ENCODE data around the gene ZBTB6.

The ZBTB6 gene

GRCh38 chr9:122940454-122940748 is 27.3 kb upstream of the ZBTB6 start:
- peak overlapping the region; percentile 26 for H3K4me3 ChIP-seq (ENCODE audit: low read depth, low read length)
- ChIA-PET CTCF (interaction anchor here (0.9 kb wide), 1 partner anchor 51 kb away, joined by 4 read pairs; no protein-coding TSS in a partner anchor), POLR2A (interaction anchor here (0.5 to 3.3 kb wide), 21 partner anchors 9 to 1373 kb away, joined by 3 to 126 read pairs (median 4); partner anchors contain the start of genes MRRF, PDCL, RBM18 and RC3H2)
- no peak overlapping the region for H3K27ac ChIP-seq (ENCODE audit: extremely low read depth, low read depth, low read length)
- H3K9me3 ChIP-seq (ENCODE audit: control insufficient read depth, insufficient read depth, low read depth, low read length): no peaks in the 10 kb centered on the region
- no peaks in the 10 kb centered on the region for H3K4me1 ChIP-seq (ENCODE audit: control insufficient read depth, insufficient read depth, low read length)
- peak; percentile 24; the same call in 1 of the 2 replicates for TF ChIP-seq ZNF600 (tag by site-specific recombination; IDR thresholded peaks at IDR 0.05)
- peak; percentile 37; the same call in 1 of the 2 replicates for TF ChIP-seq PRDM10 (tag by site-specific recombination; IDR thresholded peaks at IDR 0.05)
- TF ChIP-seq ZNF280D (tag by site-specific recombination; IDR thresholded peaks at IDR 0.05): 0 out of 2 replicates have a peak, but pooled peaks have one; percentile 14
- no peak for TF ChIP-seq ZNF175 (tag by site-specific recombination; IDR thresholded peaks at IDR 0.05)
- TF ChIP-seq REST (tag by site-specific recombination; IDR thresholded peaks at IDR 0.05): peak; percentile 58
- TF ChIP-seq MZF1 (tag by site-specific recombination; IDR thresholded peaks at IDR 0.05; ENCODE audit: borderline replicate concordance): no peak
- peak; percentile 62 for TF ChIP-seq SETDB1 (IDR thresholded peaks at IDR 0.05; ENCODE audit: insufficient read length, low read length)
- TF ChIP-seq ZBTB44 (tag by site-specific recombination; IDR thresholded peaks at IDR 0.05): no peak
- peak; percentile 99 for TF ChIP-seq SCRT2 (tag by site-specific recombination; IDR thresholded peaks at IDR 0.05)
- peak; percentile 99 for TF ChIP-seq SCRT1 (tag by site-specific recombination; IDR thresholded peaks at IDR 0.05; ENCODE audit: borderline replicate concordance)
- peak; percentile 85 for TF ChIP-seq ZNF335 (tag by site-specific recombination; conservative IDR thresholded peaks at IDR 0.05)
- peak; percentile 97; the same call in 1 of the 2 replicates for TF ChIP-seq TRIM28 (IDR thresholded peaks at IDR 0.05; ENCODE audit: borderline replicate concordance, low read length)
- peaks cover 6 to 32% of the 10 kb centered on the region in 2 experiments; a peak in 2 of 3 replicates for H3K36me3 ChIP-seq (ENCODE audit: control insufficient read depth in 2 of 2, insufficient read depth in 1 of 2, low read length in 2 of 2)

- H3K4me1 ChIP-seq (ENCODE audit: control insufficient read depth, insufficient read depth, low read length): no peaks in the 10 kb centered on the region
- CTCF ChIA-PET: no interaction called here
- peaks cover 9 to 32% of the 10 kb centered on the region in 2 experiments; a peak in 2 of 3 replicates for H3K36me3 ChIP-seq (ENCODE audit: control insufficient read depth in 2 of 2, insufficient read depth in 1 of 2, low read length in 2 of 2)
- TF ChIP-seq SCRT1 (tag by site-specific recombination; IDR thresholded peaks at IDR 0.05; ENCODE audit: borderline replicate concordance): no peak
- TF ChIP-seq YY1 (tag by site-specific recombination; IDR thresholded peaks at IDR 0.05): no peak
- no peak for TF ChIP-seq SALL2 (tag by site-specific recombination; IDR thresholded peaks at IDR 0.05; ENCODE audit: borderline replicate concordance)
- TF ChIP-seq ZNF645 (tag by site-specific recombination; IDR thresholded peaks at IDR 0.05): no peak
- no peak for TF ChIP-seq ZNF2 (tag by site-specific recombination; IDR thresholded peaks at IDR 0.05)
These were observed 26.5 kb upstream of the ZBTB6 start for GRCh38 chr9:122939601-122940000.

More at GRCh38 chr9:122939601-122940000, 26.5 kb upstream of the ZBTB6 start:
- Histone ChIP-seq H3K9me3 (ENCODE audit: control insufficient read depth, insufficient read depth, low read depth, low read length) (no peaks in the 10 kb centered on the region), H3K27ac (ENCODE audit: extremely low read depth, low read depth, low read length) (no peak overlapping the region), H3K4me3 (ENCODE audit: low read depth, low read length) (no peak overlapping the region)
- POLR2A ChIA-PET: interaction anchor here (1.5 to 3.2 kb wide), 4 partner anchors 9 to 111 kb away, joined by 9 to 126 read pairs (median 18); partner anchors contain the start of genes PDCL and ZBTB26

Measured in HEK293 (cell line).